ENCODE data around the gene FTCD. TPM values are rescaled to one million over a fixed set of nuclear protein-coding genes. Genes with fewer than 3 reads are reported as not detected.
A peak's percentile ranks its signal among the peaks of the same experiment; 100 is the strongest.
"Not testable (repeated sequence)": the region's sequence is repeated elsewhere in the genome, so short reads cannot be mapped to it uniquely, and the experiment has no call there.

Gene FTCD
- total and polyA plus RNA-seq, 5 donors = 1.00 to 3.5 (median 1.8) TPM

- ATAC-seq = no peak
- Histone ChIP-seq H3K27ac (ENCODE audit: low read length) (no peak overlapping the region), H3K4me1 (ENCODE audit: control insufficient read depth, insufficient read depth, low read length) (no peaks in the 10 kb centered on the region), H3K9me3 (ENCODE audit: control insufficient read depth, low read length) (no peaks in the 10 kb centered on the region), H3K27me3 (ENCODE audit: control insufficient read depth, insufficient read depth) (no peaks in the 10 kb centered on the region), H3K4me3 (ENCODE audit: low read length) (no peak overlapping the region)
- intact Hi-C loops (cut with DNase I) = loop anchor here in 1 of 4 donors (10.0 kb wide), 1 partner anchor 107 kb away; no protein-coding TSS in a partner anchor
- DNase-seq = peak; percentile 18 to 65 (median 56)
- WGBS = 95% methylated on average over 69 of the region's 69 CpGs
Observed at GRCh38 chr21:46111857-46112724, 43.3 kb downstream of the FTCD start.

GRCh38 chr21:46111193-46111571, 44.2 kb downstream of the FTCD start:
- ATAC-seq = peak in 1 of 2 donors; percentile 7
- Histone ChIP-seq H3K4me1 (ENCODE audit: control insufficient read depth, insufficient read depth, low read length) (no peaks in the 10 kb centered on the region), H3K27ac (ENCODE audit: low read length) (no peak overlapping the region), H3K9me3 (ENCODE audit: control insufficient read depth, low read length) (no peaks in the 10 kb centered on the region), H3K27me3 (ENCODE audit: control insufficient read depth, insufficient read depth) (no peaks in the 10 kb centered on the region), H3K4me3 (ENCODE audit: low read length) (no peak overlapping the region)
- 89% methylated on average over 12 of the region's 12 CpGs for WGBS
- peak; percentile 27 to 60 (median 48) for DNase-seq
- intact Hi-C loops (cut with DNase I) = loop anchor here in 1 of 4 donors (10.0 kb wide), 1 partner anchor 106 kb away; no protein-coding TSS in a partner anchor

- peak; percentile 48 to 87 (median 79) for DNase-seq
- ATAC-seq = peak; percentile 74 to 93
- 60% methylated on average over 20 of the region's 20 CpGs for WGBS
- H3K27ac ChIP-seq (ENCODE audit: low read length) = peak overlapping the region; percentile 75
- no peak overlapping the region for H3K4me3 ChIP-seq (ENCODE audit: low read length)
- intact Hi-C loops (cut with DNase I) = loop anchor here in 1 of 4 donors (10.0 kb wide), 1 partner anchor 106 kb away; no protein-coding TSS in a partner anchor
- no peaks in the 10 kb centered on the region for H3K4me1 ChIP-seq (ENCODE audit: control insufficient read depth, insufficient read depth, low read length)
- no peaks in the 10 kb centered on the region for H3K9me3 ChIP-seq (ENCODE audit: control insufficient read depth, low read length)
- H3K27me3 ChIP-seq (ENCODE audit: control insufficient read depth, insufficient read depth) = no peaks in the 10 kb centered on the region
Observed at GRCh38 chr21:46110499-46111192, 44.7 kb downstream of the FTCD start.

- Histone ChIP-seq H3K27ac (ENCODE audit: low read length) (no peak overlapping the region), H3K27me3 (ENCODE audit: control insufficient read depth, insufficient read depth) (no peaks in the 10 kb centered on the region), H3K4me3 (ENCODE audit: low read length) (no peak overlapping the region), H3K9me3 (ENCODE audit: control insufficient read depth, low read length) (no peaks in the 10 kb centered on the region), H3K4me1 (ENCODE audit: control insufficient read depth, insufficient read depth, low read length) (no peaks in the 10 kb centered on the region)
- ATAC-seq (peak; percentile 5 to 7), DNase-seq (peak; percentile 8 to 60 (median 45))
- intact Hi-C loops (cut with DNase I) = loop anchor here in 1 of 4 donors (10.0 kb wide), 1 partner anchor 105 kb away; no protein-coding TSS in a partner anchor
- WGBS = 85% methylated on average over 19 of the region's 19 CpGs
Observed at GRCh38 chr21:46109313-46110221, 45.8 kb downstream of the FTCD start.

DNA sequence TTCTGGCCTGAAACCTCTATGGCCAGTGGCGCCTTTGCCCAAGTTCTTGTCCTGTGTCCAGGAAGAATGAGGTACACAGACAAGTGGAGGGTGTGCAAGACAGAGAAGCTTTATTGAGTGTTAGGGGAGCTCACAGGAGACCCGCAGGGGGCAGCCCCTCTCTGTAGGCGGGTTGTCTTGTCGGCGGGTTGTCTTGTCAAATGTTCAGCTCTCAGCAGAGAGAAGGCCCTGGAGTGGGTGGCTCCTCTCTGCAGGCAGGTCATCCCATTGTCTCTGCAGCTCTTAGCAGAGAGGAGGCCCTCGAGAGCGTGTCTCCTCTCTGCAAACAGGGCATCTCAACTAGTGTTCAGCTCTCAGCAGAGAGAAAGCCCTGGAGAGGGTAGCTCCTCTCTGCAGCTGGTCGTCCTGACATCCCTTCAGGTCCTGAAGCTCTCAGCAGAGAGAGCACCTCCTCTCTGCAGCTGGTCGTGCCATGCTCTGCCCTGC, 46.5 kb downstream of the FTCD start:
- Histone ChIP-seq H3K4me1 (ENCODE audit: control insufficient read depth, insufficient read depth, low read length) (no peaks in the 10 kb centered on the region), H3K9me3 (ENCODE audit: control insufficient read depth, low read length) (no peaks in the 10 kb centered on the region), H3K27ac (ENCODE audit: low read length) (no peak overlapping the region), H3K4me3 (ENCODE audit: low read length) (no peak overlapping the region), H3K27me3 (ENCODE audit: control insufficient read depth, insufficient read depth) (no peaks in the 10 kb centered on the region)
- ATAC-seq (no peak), DNase-seq (peak in 1 of 3 donors; percentile 14)
- intact Hi-C loops (cut with DNase I) = no loop called here
- 78% methylated on average over 9 of the region's 9 CpGs for WGBS

DNA sequence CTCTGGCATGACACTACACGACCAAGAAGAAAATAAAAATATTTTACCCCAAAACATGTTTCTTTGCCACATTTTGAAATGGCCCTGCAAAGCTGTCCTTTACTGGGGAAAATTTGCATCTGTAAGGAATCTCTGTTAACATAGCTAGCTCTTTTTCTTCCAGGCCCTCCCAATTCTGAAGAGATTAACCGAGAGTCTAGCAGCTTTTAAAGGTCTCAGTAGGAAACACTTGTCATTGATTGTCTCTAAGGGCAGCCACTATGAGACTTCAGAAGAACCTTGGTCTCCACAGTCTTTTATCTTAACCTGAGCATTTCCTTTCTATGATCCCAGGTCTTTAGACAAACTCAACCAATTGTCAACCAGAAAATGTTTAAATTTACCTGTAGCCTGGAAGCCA, 48.0 kb downstream of the FTCD start:
- not testable (repeated sequence) for DNase-seq

GRCh38 chr21:46104104-46104503, 51.3 kb downstream of the FTCD start:
- H3K4me1 ChIP-seq (ENCODE audit: control insufficient read depth, insufficient read depth, low read length) = peaks cover 5% of the 10 kb centered on the region
- no peak overlapping the region for H3K27ac ChIP-seq (ENCODE audit: low read length)
- ATAC-seq (no peak), DNase-seq (no peak)
- no peaks in the 10 kb centered on the region for H3K9me3 ChIP-seq (ENCODE audit: control insufficient read depth, low read length)
- intact Hi-C loops (cut with DNase I) = no loop called here
- no peak overlapping the region for H3K4me3 ChIP-seq (ENCODE audit: low read length)
- H3K27me3 ChIP-seq (ENCODE audit: control insufficient read depth, insufficient read depth) = no peaks in the 10 kb centered on the region

More for the DNA sequence above, 48.0 kb downstream of the FTCD start:
- H3K9me3 ChIP-seq (ENCODE audit: control insufficient read depth, low read length); H3K27me3 ChIP-seq (ENCODE audit: control insufficient read depth, insufficient read depth); ATAC-seq; intact Hi-C loops (cut with DNase I); H3K4me3 ChIP-seq (ENCODE audit: low read length); H3K27ac ChIP-seq (ENCODE audit: low read length); H3K4me1 ChIP-seq (ENCODE audit: control insufficient read depth, insufficient read depth, low read length): not testable (repeated sequence)
- WGBS = 80% methylated on average over 2 of the region's 2 CpGs

GRCh38 chr21:46100906-46101305, 54.5 kb downstream of the FTCD start:
- no peak overlapping the region for H3K27ac ChIP-seq (ENCODE audit: low read length)

GRCh38 chr21:46100426-46100825, 55.0 kb downstream of the FTCD start:
- ATAC-seq (no peak), DNase-seq (no peak)
- Histone ChIP-seq H3K4me3 (ENCODE audit: low read length) (no peak overlapping the region), H3K4me1 (ENCODE audit: control insufficient read depth, insufficient read depth, low read length) (peaks cover 5% of the 10 kb centered on the region), H3K27ac (ENCODE audit: low read length) (no peak overlapping the region), H3K9me3 (ENCODE audit: control insufficient read depth, low read length) (no peaks in the 10 kb centered on the region), H3K27me3 (ENCODE audit: control insufficient read depth, insufficient read depth) (no peaks in the 10 kb centered on the region)
- intact Hi-C loops (cut with DNase I) = no loop called here
- WGBS = 64% methylated on average over 7 of the region's 7 CpGs

More at GRCh38 chr21:46100906-46101305, 54.5 kb downstream of the FTCD start:
- H3K4me1 ChIP-seq (ENCODE audit: control insufficient read depth, insufficient read depth, low read length) = peaks cover 5% of the 10 kb centered on the region
- H3K4me3 ChIP-seq (ENCODE audit: low read length) = no peak overlapping the region
- H3K9me3 ChIP-seq (ENCODE audit: control insufficient read depth, low read length) = no peaks in the 10 kb centered on the region
- DNase-seq = no peak
- no peak for ATAC-seq
- intact Hi-C loops (cut with DNase I) = no loop called here
- H3K27me3 ChIP-seq (ENCODE audit: control insufficient read depth, insufficient read depth) = no peaks in the 10 kb centered on the region
- 82% methylated on average over 4 of the region's 4 CpGs for WGBS

DNA sequence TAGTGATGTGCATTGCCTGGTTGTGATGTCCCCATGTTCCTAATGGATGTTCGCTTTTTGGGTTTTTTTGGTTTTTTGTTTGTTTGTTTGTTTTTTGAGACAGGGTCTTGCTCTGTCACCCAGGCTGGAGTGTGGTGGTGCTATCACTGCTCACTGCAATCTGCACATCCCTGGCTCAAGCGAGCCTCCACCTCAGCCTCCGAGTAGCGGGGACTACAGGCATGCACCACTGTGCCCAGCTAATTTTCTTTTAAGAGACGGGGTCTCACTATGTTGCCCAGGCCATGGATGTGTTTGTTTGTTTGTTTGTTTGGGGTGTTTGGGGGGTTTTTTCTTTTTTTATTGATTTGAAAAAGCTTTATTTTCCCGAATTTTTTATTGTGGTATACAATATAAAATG, 55.4 kb downstream of the FTCD start:
- WGBS = 89% methylated on average over 6 of the region's 6 CpGs
- peak overlapping the region; percentile 94 for H3K4me3 ChIP-seq (ENCODE audit: low read length)
- no peaks in the 10 kb centered on the region for H3K27me3 ChIP-seq (ENCODE audit: control insufficient read depth, insufficient read depth)
- intact Hi-C loops (cut with DNase I) = no loop called here
- ATAC-seq (no peak), DNase-seq (peak in 1 of 3 donors; percentile 21)
- no peak overlapping the region for H3K27ac ChIP-seq (ENCODE audit: low read length)
- peaks cover 5% of the 10 kb centered on the region for H3K4me1 ChIP-seq (ENCODE audit: control insufficient read depth, insufficient read depth, low read length)
- H3K9me3 ChIP-seq (ENCODE audit: control insufficient read depth, low read length) = no peaks in the 10 kb centered on the region
